ENCODE results near the gene JMJD1C. TPM values are rescaled to one million over a fixed set of nuclear protein-coding genes. Genes with fewer than 3 reads are reported as not detected.
"Not testable (repeated sequence)": the region's sequence is repeated elsewhere in the genome, so short reads cannot be mapped to it uniquely, and the experiment has no call there.

Gene JMJD1C
- total RNA-seq, 4 donors from 2014 or later: 92.0 to 153 (median 124) TPM

- Histone ChIP-seq H3K4me1 (no peaks in the 10 kb centered on the region), H3K27ac (no peak overlapping the region), H3K4me3 (no peak overlapping the region), H3K9me3 (no peaks in the 10 kb centered on the region), H3K36me3 (no peaks in the 10 kb centered on the region), H3K27me3 (no peaks in the 10 kb centered on the region)
- DNase-seq: no peak
- no peak for TF ChIP-seq CTCF (IDR thresholded peaks at IDR 0.05)
- TF ChIP-seq POLR2A (IDR thresholded peaks at IDR 0.05): no peak
These were observed 171.0 kb downstream of the JMJD1C start for GRCh38 chr10:63294781-63295180.

- H3K27ac ChIP-seq, H3K4me3 ChIP-seq, DNase-seq, H3K36me3 ChIP-seq, H3K9me3 ChIP-seq, H3K27me3 ChIP-seq, H3K4me1 ChIP-seq: not testable (repeated sequence)
These were observed 172.9 kb downstream of the JMJD1C start for GRCh38 chr10:63292847-63293246.

DNA sequence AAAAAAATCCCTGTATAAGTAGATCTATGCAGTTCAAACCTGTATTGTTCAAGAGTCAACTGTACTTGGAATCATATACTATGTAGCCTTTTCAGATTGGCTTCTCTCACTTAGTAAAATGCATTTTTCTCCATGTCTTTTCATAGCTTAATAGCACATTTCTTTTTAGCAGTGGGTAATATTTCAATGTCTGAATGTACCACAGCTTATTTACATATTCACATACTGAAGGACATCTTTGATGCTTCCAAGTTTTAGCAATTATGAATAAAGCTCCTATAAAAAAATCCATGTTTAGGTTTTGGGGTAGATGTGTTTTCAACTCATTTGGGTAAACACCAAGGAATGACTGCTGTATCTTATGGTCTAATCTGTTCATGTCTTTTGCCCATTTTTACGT is 177.6 kb downstream of the JMJD1C start:
- no peak overlapping the region for H3K4me3 ChIP-seq

DNA sequence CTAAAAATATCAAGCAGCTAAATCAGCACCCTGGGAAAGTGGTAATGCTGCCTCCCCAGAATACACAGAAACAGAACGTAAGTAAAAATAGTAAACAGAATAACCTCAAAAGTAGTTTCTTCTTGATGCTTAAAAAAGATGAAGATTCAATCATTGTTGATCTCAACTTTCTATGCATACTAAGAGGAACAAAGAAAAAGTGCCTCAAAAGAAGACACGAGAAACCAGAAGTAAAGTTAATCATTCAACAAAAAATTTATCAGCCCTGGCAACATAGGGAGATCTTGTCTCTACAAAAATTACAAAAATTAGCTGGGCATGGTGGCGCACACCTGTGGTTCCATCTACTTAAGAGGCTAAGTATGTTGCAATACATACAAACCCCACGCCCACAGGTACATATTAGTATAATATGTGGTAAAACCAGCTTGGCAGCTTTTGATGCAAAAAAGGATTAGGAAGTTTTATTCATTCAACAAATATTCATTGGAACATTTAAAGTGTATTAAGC is 179.0 kb downstream of the JMJD1C start:
- TF ChIP-seq CTCF (IDR thresholded peaks at IDR 0.05) (no peak), POLR2A (IDR thresholded peaks at IDR 0.05) (no peak)
- no peak for DNase-seq
- H3K9me3 ChIP-seq: no peaks in the 10 kb centered on the region
- H3K4me3 ChIP-seq: no peak overlapping the region
- no peak overlapping the region for H3K27ac ChIP-seq
- no peaks in the 10 kb centered on the region for H3K27me3 ChIP-seq
- no peaks in the 10 kb centered on the region for H3K4me1 ChIP-seq
- no peaks in the 10 kb centered on the region for H3K36me3 ChIP-seq

More for the DNA sequence above, 177.6 kb downstream of the JMJD1C start:
- no peaks in the 10 kb centered on the region for H3K9me3 ChIP-seq
- H3K27me3 ChIP-seq: no peaks in the 10 kb centered on the region
- H3K4me1 ChIP-seq: no peaks in the 10 kb centered on the region
- TF ChIP-seq CTCF (IDR thresholded peaks at IDR 0.05) (no peak), POLR2A (IDR thresholded peaks at IDR 0.05) (no peak)
- H3K27ac ChIP-seq: no peak overlapping the region
- no peaks in the 10 kb centered on the region for H3K36me3 ChIP-seq
- no peak for DNase-seq

DNA sequence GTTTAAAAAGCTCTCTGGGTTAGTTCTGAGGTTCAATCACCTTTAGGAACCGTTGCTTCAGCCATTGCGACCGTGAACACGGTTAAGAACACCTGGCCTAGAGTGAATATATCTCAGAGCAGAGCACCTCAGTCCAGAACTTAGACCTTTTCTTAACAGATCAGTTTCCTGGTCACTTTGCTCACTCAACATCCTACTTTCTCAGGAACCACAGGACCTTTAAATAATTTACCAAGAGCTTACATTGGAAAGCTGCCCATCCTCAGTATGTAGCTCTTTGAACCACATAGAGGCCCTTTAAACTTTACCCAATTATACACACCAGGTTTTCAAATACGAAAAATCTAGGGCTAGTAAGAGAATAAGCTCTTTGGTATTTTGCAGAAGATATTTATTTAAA is 179.4 kb downstream of the JMJD1C start:
- DNase-seq: no peak
- H3K4me1 ChIP-seq: no peaks in the 10 kb centered on the region
- TF ChIP-seq POLR2A (IDR thresholded peaks at IDR 0.05) (no peak), CTCF (IDR thresholded peaks at IDR 0.05) (no peak)
- no peaks in the 10 kb centered on the region for H3K9me3 ChIP-seq
- H3K27ac ChIP-seq: no peak overlapping the region
- no peaks in the 10 kb centered on the region for H3K36me3 ChIP-seq
- H3K27me3 ChIP-seq: no peaks in the 10 kb centered on the region
- no peak overlapping the region for H3K4me3 ChIP-seq

DNA sequence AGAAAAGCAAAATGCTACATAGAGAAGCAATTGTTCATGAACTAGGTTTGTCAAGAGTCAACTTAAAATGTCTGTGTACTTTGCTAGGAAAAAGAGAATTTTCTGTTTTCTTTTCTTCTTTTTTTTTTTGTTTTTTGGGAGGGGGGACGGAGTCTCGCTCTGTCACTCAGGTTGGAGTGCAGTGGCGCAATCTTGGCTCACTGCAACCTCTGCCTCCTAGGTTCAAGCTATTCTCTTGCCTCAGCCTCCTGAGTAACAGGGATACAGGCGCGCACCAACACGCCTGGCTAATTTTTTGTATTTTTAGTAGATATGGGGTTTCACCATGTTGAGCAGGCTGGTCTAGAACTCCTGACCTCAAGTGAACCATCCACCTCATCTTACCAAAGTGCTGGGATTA is 181.9 kb downstream of the JMJD1C start:
- not testable (repeated sequence) for H3K36me3 ChIP-seq, DNase-seq, H3K27ac ChIP-seq, H3K27me3 ChIP-seq, H3K4me1 ChIP-seq, H3K4me3 ChIP-seq, H3K9me3 ChIP-seq

DNA sequence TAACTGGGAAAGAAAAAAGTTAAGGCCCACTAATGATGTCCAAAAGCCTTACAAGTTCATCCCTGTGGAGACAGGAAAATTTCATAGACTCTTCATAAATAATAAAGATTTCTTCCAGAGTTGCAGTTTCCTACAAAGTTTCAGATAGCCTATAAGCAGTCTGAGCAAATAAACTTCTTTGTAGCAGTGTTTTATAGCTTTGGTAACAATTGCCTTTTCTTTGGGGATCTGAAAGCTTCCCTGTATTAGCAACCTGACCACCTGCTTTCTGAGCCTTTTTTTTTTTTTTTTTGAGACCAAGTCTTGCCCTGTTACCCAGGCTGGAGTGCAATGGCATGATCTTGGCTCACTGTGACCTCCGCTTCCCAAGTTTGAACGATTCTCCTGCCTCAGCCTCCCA is 182.7 kb downstream of the JMJD1C start:
- H3K27me3 ChIP-seq: no peaks in the 10 kb centered on the region
- no peak for TF ChIP-seq CTCF (IDR thresholded peaks at IDR 0.05)
- no peak for TF ChIP-seq POLR2A (IDR thresholded peaks at IDR 0.05)

More for the DNA sequence above, 182.7 kb downstream of the JMJD1C start:
- no peak overlapping the region for H3K4me3 ChIP-seq
- DNase-seq: no peak
- H3K27ac ChIP-seq: no peak overlapping the region
- no peaks in the 10 kb centered on the region for H3K36me3 ChIP-seq
- no peaks in the 10 kb centered on the region for H3K9me3 ChIP-seq
- H3K4me1 ChIP-seq: no peaks in the 10 kb centered on the region
